ENCODE data around the gene RASA3. TPM values are rescaled to one million over a fixed set of nuclear protein-coding genes. Genes with fewer than 3 reads are reported as not detected.

RASA3 gene
- total RNA-seq, 1 experiment from 2014 or later, result 18.6 TPM

GRCh38 chr13:113997845-113998751 lies 134.3 kb downstream of the RASA3 start:
- Histone ChIP-seq H3K9me2 (ENCODE audit: insufficient read depth) (no peaks in the 10 kb centered on the region), H3K4me3 (replicated peaks in 1 of 2; ENCODE audit: low read depth in 1 of 2, low read length in 2 of 2) (no peak overlapping the region), H3K4me2 (ENCODE audit: low read length) (no peak overlapping the region), H3K4me1 (ENCODE audit: control insufficient read depth in 1 of 2, insufficient read depth in 2 of 2, low read length in 2 of 2) (no peaks in the 10 kb centered on the region), H3K79me2 (ENCODE audit: insufficient read depth, low read length) (no peaks in the 10 kb centered on the region), H3K27ac (ENCODE audit: low read depth, low read length) (no peak overlapping the region), H3K36me3 (ENCODE audit: control insufficient read depth in 1 of 2, insufficient read depth in 2 of 2, low read length in 2 of 2) (no peaks in the 10 kb centered on the region), H3K27me3 (ENCODE audit: insufficient read depth, low read length) (no peaks in the 10 kb centered on the region), H3K9ac (ENCODE audit: low read length) (no peak overlapping the region), H2AFZ (ENCODE audit: low read depth, low read length, poor library complexity, severe bottlenecking) (no peak overlapping the region), H3K9me3 (ENCODE audit: control insufficient read depth in 1 of 2, insufficient read depth in 1 of 2, low read depth in 1 of 2, low read length in 2 of 2) (no peaks in the 10 kb centered on the region), H4K20me1 (ENCODE audit: insufficient read depth) (no peaks in the 10 kb centered on the region)
- ChIA-PET RAD21 (ENCODE audit: low non-redundant PET in 1 of 2, low total read pairs in 2 of 2, uncharacterized antibody in 2 of 2, unreplicated experiment in 2 of 2) (no interaction called here), CTCF (no interaction called here), POLR2A (no interaction called here)
- BruUV-seq (replicated peaks), result no TSS peak
- ATAC-seq (no peak), DNase-seq (ENCODE audit: low read depth, low spot score) (no peak)
- TF ChIP-seq ZNF274 (IDR thresholded peaks at IDR 0.05; ENCODE audit: low read depth, low read length) (no peak), EGR1 (IDR thresholded peaks at IDR 0.05; ENCODE audit: low read depth) (no peak), JUND (IDR thresholded peaks at IDR 0.05) (no peak), CEBPB (IDR thresholded peaks at IDR 0.05; ENCODE audit: low read depth) (no peak), CBX3 (IDR thresholded peaks at IDR 0.05; ENCODE audit: low read depth) (no peak), FOSL1 (IDR thresholded peaks at IDR 0.05; ENCODE audit: low read depth) (no peak), CTCF (IDR thresholded peaks at IDR 0.05 in 2 of 3, conservative IDR thresholded peaks at IDR 0.05 in 1 of 3; ENCODE audit: borderline replicate concordance in 1 of 3, insufficient read depth in 1 of 3, low read depth in 2 of 3, low read length in 2 of 3) (no peak), MAX (IDR thresholded peaks at IDR 0.05) (no peak), REST (IDR thresholded peaks at IDR 0.05; ENCODE audit: low read depth) (no peak), EZH2 (IDR thresholded peaks at IDR 0.05) (no peak), SRF (IDR thresholded peaks at IDR 0.05; ENCODE audit: low read depth) (no peak), YY1 (IDR thresholded peaks at IDR 0.05; ENCODE audit: extremely low read depth, insufficient replicate concordance, low read depth, low read length) (no peak)
- TF ChIP-seq, protein P1, sequence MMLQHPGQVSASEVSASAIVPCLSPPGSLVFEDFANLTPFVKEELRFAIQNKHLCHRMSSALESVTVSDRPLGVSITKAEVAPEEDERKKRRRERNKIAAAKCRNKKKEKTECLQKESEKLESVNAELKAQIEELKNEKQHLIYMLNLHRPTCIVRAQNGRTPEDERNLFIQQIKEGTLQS (IDR thresholded peaks at IDR 0.05), result no peak
- intact Hi-C loops (cut with micrococcal nuclease), result no loop called here

Measured in HCT116 (cell line).